B cell (primary cell): ENCODE measurements around the gene WDR18. TPM values are rescaled to one million over a fixed set of nuclear protein-coding genes. Genes with fewer than 3 reads are reported as not detected.

Experiments used
- ATAC-seq: fragments of 200-7000 bp; cut with Tn5 transposase; one replicate; pipeline ENCODE4 v1.10.0; 2021; ENCODE audit warnings: low read depth, mild to moderate bottlenecking, moderate number of reproducible peaks, moderate library complexity
- CTCF ChIA-PET: fragments of 350-600 bp; sonication (Branson Sonifier 250); formaldehyde crosslinking; loops from one replicate; lab custom pipeline; 2021; ENCODE audit warnings: antibody characterized with exemption, inconsistent platforms; lab: Charles Lee
- POLR2A ChIA-PET: fragments of 350-600 bp; sonication (Branson Sonifier 250); formaldehyde crosslinking; loops from one replicate; lab custom pipeline; 2021; ENCODE audit warnings: antibody characterized with exemption; lab: Charles Lee
- DNase-seq: peaks from one replicate; pipeline ENCODE4 v3.0.0; 2013
- H2AFZ ChIP-seq: 2 replicates; pipeline ENCODE4 v1.6.1; 2012; ENCODE audit warnings: mild to moderate bottlenecking, low read depth, low read length; ENCODE audit not compliant: insufficient read depth, poor library complexity, severe bottlenecking
- H3K27ac ChIP-seq, 2 donors: 1 replicate in 1 of 2; 2 replicates in 1 of 2; pipeline ENCODE4 v1.5.1; 2012 to 2013; ENCODE audit warnings: low read length in 2 of 2, mild to moderate bottlenecking in 2 of 2, moderate library complexity in 1 of 2
- H3K27me3 ChIP-seq, 4 experiments: fragments of 200-600 bp in 1 of 4; sonication (generic) in 1 of 4; replicated peaks in 1 of 4; 1 replicate in 2 of 4; 2 replicates in 2 of 4; pipeline versions ENCODE4 v1.6.1 to v1.7.0; 2013 to 2016; ENCODE audit warnings: low read length in 3 of 4, mild to moderate bottlenecking in 2 of 4, mixed read lengths in 1 of 4, moderate library complexity in 1 of 4; ENCODE audit not compliant: insufficient read depth in 4 of 4, control insufficient read depth in 3 of 4; ENCODE audit errors: control extremely low read depth in 1 of 4
- H3K36me3 ChIP-seq, 2 experiments: replicated peaks in 1 of 2; 1 replicate in 1 of 2; 2 replicates in 1 of 2; pipeline versions ENCODE4 v1.6.1 to v1.7.1; 2013; ENCODE audit warnings: low read length in 1 of 2; ENCODE audit not compliant: insufficient read depth in 2 of 2, control insufficient read depth in 1 of 2; ENCODE audit errors: control extremely low read depth in 1 of 2, extremely low read depth in 1 of 2
- H3K4me1 ChIP-seq, 2 donors: fragments of 200-600 bp in 1 of 2; sonication (generic) in 1 of 2; 1 replicate in 1 of 2; 2 replicates in 1 of 2; pipeline versions ENCODE4 v1.5.1 to v1.6.1; 2013 to 2017; ENCODE audit warnings: low read length in 2 of 2; ENCODE audit not compliant: control insufficient read depth in 2 of 2, insufficient read depth in 2 of 2
- H3K4me2 ChIP-seq: replicated peaks from 2 replicates; pipeline ENCODE3; 2012; ENCODE audit warnings: mild to moderate bottlenecking, low read depth, low read length; ENCODE audit not compliant: poor library complexity, severe bottlenecking
- H3K4me3 ChIP-seq, 5 experiments: fragments of 200-600 bp in 1 of 5; sonication (generic) in 1 of 5; 1 replicate in 3 of 5; 2 replicates in 2 of 5; pipeline versions ENCODE4 v1.5.1 to v1.7.0; 2011 to 2016; ENCODE audit warnings: low read length in 4 of 5, mild to moderate bottlenecking in 4 of 5, low read depth in 2 of 5, control low read depth in 1 of 5, moderate library complexity in 1 of 5; ENCODE audit not compliant: insufficient read depth in 1 of 5; ENCODE audit errors: control extremely low read depth in 1 of 5, extremely low read depth in 1 of 5
- H3K79me2 ChIP-seq: fragments of 200-600 bp; sonication (generic); one replicate; pipeline ENCODE4 v1.6.0; 2016; ENCODE audit warnings: low read length; ENCODE audit not compliant: control insufficient read depth, insufficient read depth
- H3K9ac ChIP-seq: fragments of 200-600 bp; sonication (generic); 2 replicates; pipeline ENCODE4 v1.6.1; 2017; ENCODE audit warnings: mild to moderate bottlenecking, low read length, moderate library complexity
- H3K9me3 ChIP-seq, 3 donors: one replicate each; pipeline versions ENCODE4 v1.6.1 to v1.7.1; 2013; ENCODE audit warnings: low read length in 2 of 3; ENCODE audit not compliant: control insufficient read depth in 2 of 3, insufficient read depth in 1 of 3; ENCODE audit errors: control extremely low read depth in 1 of 3
- H4K20me1 ChIP-seq: 2 replicates; pipeline ENCODE4 v1.6.0; 2012; ENCODE audit warnings: mild to moderate bottlenecking, low read length; ENCODE audit not compliant: insufficient read depth, control insufficient read depth, poor library complexity, severe bottlenecking
- H3K27ac Mint-ChIP-seq: one replicate; pipeline ENCODE4 v1.8.0; 2021; ENCODE audit warnings: mixed read lengths
- H3K27me3 Mint-ChIP-seq: one replicate; pipeline ENCODE4 v1.8.0; 2021; ENCODE audit warnings: mixed read lengths
- H3K4me1 Mint-ChIP-seq: one replicate; pipeline ENCODE4 v1.8.0; 2021; ENCODE audit warnings: mixed read lengths
- H3K4me3 Mint-ChIP-seq: one replicate; pipeline ENCODE4 v1.8.0; 2021; ENCODE audit warnings: mixed read lengths
- H3K9me3 Mint-ChIP-seq: one replicate; pipeline ENCODE4 v1.8.0; 2022; ENCODE audit warnings: mixed read lengths; ENCODE audit not compliant: insufficient read depth
- CTCF ChIP-seq: fragments of 200-600 bp; IDR thresholded peaks from one replicate; pipeline ENCODE4 v1.8.0; 2022; ENCODE audit warnings: antibody characterized with exemption, mild to moderate bottlenecking
- EZH2 ChIP-seq: IDR thresholded peaks from 2 replicates; pipeline ENCODE4 v1.6.1; 2012; ENCODE audit warnings: borderline replicate concordance, low read depth, mild to moderate bottlenecking, moderate library complexity, low read length; ENCODE audit not compliant: insufficient read depth, poor library complexity, severe bottlenecking
- WGBS: methylation state at CpG from one replicate; pipeline ENCODE4 v1.1.5; 2013; ENCODE audit warnings: missing lambda C conversion rate; ENCODE audit not compliant: insufficient coverage; 5-methylcytosine and 5-hydroxymethylcytosine counted together
- intact Hi-C: fragments of 100-400 bp; cut with micrococcal nuclease; formaldehyde crosslinking; loops from one replicate; pipeline ENCODE4 v1.10.0; 2022
- polyA plus RNA-seq: library from polyadenylated mRNA; depleted of rRNA; stranded (reverse); fragments of >200 nt; gene quantifications from 2 replicates; pipeline ENCODE4 v1.2.3, GENCODE V29; 2012
- total RNA-seq, 2 donors: library from RNA; stranded (reverse); fragments of 120-200 nt in 1 of 2; gene quantifications; 1 replicate in 1 of 2; 2 replicates in 1 of 2; pipeline versions ENCODE4 v1.2.3 to v1.2.4, GENCODE V29; 2013 to 2022

Gene WDR18
- total and polyA plus RNA-seq, 2 donors (not counting 1 experiment from before 2014, with no cell fraction given) = 48.5 to 60.5 TPM

GRCh38 chr19:958967-959855 is 24.9 kb upstream of the WDR18 start:
- H3K9me3 Mint-ChIP-seq = no peaks in the 10 kb centered on the region
- peaks cover 35% of the 10 kb centered on the region for H3K79me2 ChIP-seq
- no peak overlapping the region for H3K27ac Mint-ChIP-seq

More at GRCh38 chr19:958967-959855, 24.9 kb upstream of the WDR18 start:
- Mint-ChIP-seq H3K4me1 (peaks cover 7% of the 10 kb centered on the region), H3K4me3 (no peak overlapping the region), H3K27me3 (no peaks in the 10 kb centered on the region)
- POLR2A ChIA-PET = no interaction called here
- Histone ChIP-seq H3K4me1 (peaks cover 3 to 14% of the 10 kb centered on the region in 2 donors), H3K36me3 (peaks cover 0 to 31% of the 10 kb centered on the region in 2 experiments), H3K9me3 (no peaks in the 10 kb centered on the region), H3K4me3 (no peak overlapping the region), H3K9ac (no peak overlapping the region), H4K20me1 (peaks cover 50% of the 10 kb centered on the region), H3K27ac (no peak overlapping the region), H2AFZ (no peak overlapping the region), H3K27me3 (no peaks in the 10 kb centered on the region), H3K4me2 (no peak overlapping the region)
- no peak for TF ChIP-seq EZH2
- no peak for TF ChIP-seq CTCF
- 96% methylated on average over 28 of the region's 36 CpGs for WGBS
- CTCF ChIA-PET = no interaction called here
- intact Hi-C loops = no loop called here
- no peak for ATAC-seq
- DNase-seq = no peak
